GM18907 (cell line): ENCODE measurements around the gene COG7.
"Not testable (repeated sequence)": the region's sequence is repeated elsewhere in the genome, so short reads cannot be mapped to it uniquely, and the experiment has no call there.

Source experiments
- ATAC-seq: cut with Tn5 transposase; IDR thresholded peaks from one replicate; pipeline ENCODE4 v1.9.1; 2021; ENCODE audit warnings: mild to moderate bottlenecking, moderate library complexity; ENCODE audit not compliant: unreplicated experiment

Gene COG7

DNA sequence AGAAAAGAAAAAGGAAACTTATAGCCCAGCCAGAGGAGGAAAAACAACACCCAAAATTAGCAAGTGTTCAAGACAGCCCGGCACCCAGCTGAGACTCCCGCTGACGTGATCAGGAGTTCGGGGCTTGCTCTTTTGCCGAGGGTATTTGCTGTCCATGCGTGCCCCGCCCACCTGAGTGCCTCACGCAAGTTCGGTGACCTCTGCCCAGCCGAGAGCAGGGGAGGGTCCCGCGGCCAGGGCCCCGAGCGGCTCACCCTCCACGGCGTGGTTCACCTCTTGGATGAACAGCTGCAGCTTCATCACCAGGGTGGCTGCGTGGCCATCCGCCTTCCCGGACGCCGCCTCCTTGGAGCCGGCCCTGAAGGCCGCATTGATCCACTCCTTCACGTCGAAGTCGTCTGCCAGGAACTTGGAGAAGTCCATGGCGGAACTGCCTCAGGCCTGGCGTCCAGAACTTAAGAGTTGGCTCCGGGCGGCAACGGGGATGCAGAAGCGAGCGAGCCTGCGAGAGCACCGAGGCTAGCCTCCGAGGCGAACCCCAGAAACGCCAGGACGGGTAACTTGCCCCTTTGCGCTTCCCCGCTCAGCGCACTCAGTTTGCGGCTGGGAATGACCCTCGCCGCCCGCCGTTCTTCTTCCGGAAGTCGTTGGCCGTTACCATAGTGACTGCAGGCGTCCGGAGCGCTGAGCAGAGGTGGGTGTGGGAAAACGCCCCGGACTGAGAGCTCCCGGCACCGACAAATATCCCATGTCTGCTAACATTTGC, at the start of gene COG7:
TSS of gene COG7 (minus strand) at position 618 of the 766 bp plus-strand sequence. CDS start at position 423, 195 bp downstream.
- peak; percentile 81 for ATAC-seq

DNA sequence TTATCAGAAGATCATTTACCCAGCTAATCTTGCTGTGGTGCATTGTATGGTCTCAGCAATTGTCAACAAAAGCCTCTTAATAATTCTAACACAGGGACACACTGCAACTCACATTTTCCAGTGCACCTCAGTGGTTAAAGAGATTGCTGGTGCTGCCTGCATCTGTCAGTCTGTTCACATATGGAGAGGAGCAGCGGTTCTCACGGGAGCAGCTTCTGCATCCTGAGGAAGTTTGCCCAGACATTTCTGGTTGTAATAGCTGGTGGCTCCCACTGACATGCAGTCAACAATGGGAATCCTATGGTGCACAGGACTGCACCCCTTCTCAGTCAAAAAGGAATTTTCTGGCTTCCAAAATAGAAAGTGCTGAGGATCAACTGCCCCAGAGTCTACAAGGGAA, 49.5 kb upstream of the COG7 start:
- no peak for ATAC-seq

DNA sequence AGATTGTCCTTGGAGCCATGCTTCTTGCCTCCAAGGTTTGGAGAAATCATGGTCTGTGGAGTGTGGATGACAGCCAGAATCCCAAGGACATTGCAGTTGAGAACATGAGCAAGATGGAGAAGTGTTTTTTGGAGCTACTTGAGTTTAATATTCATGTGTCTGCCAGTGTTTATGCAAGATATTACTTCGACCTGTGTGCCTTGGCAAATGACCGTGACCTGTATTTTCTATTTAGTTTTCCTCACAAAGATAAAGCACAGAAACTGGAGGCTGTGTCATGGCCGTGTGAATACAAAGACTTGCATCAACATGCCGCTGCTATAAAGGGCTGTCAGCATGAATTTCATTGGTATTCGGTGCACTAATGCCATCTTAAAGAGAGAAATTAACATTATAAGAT, 48.3 kb upstream of the COG7 start:
- no peak for ATAC-seq

DNA sequence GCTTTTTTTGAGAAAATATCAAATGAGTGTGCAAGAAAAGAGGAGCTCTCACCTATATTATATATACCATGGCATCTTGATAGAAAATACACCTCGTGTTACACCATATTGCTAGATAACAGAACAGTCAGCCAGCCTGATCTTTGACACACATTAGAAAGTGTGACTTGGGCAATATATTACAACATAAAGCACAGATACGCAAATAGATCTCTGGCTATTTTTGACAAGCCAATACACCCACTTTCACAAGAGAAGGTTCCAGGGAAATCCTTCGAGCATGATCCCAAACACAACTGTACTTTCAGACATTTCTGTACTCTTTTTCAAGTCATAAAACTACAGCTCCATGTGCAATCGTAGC, 47.9 kb upstream of the COG7 start:
- ATAC-seq, result no peak

DNA sequence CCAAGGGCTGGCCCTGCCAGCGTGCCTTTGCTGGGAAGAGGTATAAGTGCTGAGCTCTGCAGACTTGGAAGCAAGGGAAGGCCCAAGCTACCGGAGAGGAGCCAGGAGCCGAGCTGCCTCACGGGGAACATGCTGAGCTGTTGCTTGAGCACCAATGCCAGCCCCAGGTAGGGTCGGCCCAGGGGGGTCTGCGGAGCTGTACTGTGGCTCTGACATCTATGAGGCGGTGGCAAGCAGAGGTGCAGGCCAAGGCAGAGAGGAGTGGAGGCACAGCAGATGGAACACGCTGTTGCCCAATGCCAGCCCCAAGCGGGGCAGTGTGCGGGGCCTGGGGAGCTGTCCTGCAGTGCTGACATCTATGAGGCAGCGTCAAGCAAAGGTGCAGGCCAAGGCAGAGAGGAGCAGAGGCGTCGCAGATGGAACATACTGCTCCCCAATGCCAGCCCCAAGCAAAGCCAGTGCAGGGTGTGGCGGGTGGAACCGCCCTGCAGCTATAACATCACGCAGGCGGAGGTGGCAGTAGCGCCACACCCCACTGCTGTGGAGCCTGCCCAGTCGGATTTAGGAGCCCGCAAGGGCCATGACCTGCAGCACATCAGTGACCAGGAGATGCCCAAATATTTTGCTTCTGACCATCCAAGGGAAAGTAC, 47.3 kb upstream of the COG7 start:
- no peak for ATAC-seq

DNA sequence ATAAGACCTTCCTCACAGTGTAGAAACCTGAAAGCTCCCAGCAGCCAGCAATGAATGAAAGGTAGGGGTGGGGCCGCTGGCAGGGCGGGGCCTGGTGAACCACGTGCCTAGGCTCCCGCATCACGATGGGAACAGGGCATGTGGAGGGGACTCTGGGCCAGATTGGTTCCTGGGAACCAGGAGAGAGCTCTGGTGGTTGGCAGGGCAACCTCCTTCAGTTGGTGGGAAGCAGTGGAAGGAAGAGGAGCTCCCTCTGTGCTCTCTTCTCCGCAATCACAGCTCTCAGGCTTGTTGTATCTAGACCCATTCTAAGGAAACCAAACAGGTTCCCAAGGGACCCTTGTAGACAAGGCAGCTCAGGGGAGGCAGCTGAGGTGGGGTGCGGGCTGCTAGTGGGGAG, 46.8 kb upstream of the COG7 start:
- no peak for ATAC-seq

DNA sequence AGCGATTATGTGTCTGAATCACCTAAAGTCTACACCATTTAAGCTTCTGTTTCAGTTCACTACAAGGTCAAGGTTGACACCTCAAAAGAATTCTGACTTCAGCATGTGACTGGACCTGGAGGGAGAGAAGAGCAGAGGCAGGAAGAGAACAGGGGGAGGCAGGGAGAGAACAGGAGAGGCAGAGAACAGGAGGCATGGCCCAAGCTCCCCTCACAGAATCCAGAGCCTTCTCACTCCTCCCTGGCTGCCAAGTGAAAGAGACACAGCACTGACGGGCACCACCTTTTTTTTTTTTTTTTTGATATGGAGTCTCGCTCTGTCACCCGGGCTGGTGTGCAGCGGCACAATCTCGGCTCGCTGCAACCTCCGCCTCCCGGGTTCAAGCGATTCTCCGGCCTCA, 45.9 kb upstream of the COG7 start:
- ATAC-seq, result no peak

DNA sequence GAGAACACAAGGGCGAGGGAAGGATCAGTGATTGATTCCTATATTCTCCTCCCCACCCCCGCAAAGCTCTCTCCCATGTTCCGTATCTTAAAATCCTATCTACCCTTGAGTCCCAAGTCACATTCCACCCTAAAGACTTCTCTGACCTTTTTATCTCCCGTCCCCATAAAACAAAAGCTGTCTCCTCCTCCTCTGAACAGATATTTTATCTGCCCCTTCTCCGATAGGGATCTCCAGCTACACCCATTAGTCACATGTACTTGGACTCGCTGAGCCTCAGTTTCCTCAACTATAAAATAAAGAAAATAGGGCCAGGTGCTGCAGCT, 44.5 kb upstream of the COG7 start:
- no peak for ATAC-seq

DNA sequence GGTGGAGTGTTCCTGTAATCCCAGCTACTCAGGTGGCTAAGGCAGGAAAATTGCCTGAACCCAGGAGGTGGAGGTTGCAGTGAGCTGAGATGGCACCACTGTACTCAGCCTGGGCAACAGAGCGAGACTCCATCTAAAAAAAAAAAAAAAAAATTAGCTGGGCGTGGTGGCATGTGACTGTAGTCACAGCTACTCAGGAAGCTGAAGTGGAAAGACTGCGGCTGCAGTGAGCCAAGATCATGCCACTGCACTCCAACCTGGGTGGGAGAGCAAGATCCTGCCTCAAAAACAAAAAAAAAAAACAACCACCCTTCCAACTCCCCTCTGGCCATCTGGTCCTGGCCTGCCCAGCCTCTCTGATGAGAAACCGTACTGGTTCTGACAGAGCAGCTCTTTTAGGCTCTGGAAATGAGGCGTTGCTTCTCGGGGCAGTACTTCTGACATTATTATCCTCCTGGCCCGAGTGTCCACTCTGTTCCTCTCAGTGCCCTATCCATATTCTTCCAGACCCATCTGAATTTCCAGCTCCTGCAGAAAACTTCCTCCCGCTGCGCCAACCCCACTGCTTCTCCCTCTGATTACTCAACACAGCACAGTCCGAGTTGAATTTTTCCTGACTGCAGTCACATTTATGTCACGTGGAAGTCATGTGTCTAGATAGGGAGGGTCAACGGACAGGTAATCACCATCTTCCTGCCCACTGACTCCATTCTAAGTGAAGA, 44.0 kb upstream of the COG7 start:
- no peak for ATAC-seq

DNA sequence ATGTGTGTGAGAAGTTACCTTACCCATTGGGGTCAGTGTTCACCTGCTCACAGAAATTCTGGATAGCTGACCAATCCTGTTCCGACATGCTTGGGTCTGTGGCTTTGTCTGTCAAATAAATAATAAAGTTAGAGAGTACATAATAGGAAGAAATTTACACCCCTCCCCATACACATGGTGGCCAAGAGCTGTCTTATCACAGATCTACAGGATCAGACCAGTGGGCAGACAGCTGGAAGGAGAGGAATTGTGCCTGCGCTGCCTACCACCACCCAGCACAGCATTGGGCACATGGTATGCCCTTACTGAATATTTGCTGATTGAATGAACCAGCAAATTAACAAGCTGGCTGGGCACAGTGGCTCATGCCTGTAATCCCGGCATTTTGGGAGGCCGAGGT, 42.7 kb upstream of the COG7 start:
- ATAC-seq, result no peak

DNA sequence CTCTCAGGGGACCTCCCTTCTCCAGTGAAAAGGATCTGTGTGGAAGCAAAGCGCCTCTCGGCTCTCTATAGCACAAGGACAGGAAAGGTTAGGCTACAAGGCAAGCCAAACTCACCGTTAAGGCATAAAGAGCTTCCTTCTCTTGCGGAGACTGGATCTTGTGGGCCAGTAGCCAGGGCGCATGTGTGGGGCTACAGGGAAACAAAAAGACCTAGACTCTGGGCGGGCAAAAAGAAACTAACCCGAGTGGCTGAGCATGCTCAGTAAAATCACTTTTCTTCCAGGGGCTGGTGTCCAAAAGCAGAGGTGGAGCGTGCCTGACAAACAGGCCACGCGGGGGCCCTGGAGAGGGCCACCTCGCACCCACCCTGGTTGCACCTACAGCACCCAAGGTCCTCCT, 41.2 kb upstream of the COG7 start:
- ATAC-seq, result no peak

DNA sequence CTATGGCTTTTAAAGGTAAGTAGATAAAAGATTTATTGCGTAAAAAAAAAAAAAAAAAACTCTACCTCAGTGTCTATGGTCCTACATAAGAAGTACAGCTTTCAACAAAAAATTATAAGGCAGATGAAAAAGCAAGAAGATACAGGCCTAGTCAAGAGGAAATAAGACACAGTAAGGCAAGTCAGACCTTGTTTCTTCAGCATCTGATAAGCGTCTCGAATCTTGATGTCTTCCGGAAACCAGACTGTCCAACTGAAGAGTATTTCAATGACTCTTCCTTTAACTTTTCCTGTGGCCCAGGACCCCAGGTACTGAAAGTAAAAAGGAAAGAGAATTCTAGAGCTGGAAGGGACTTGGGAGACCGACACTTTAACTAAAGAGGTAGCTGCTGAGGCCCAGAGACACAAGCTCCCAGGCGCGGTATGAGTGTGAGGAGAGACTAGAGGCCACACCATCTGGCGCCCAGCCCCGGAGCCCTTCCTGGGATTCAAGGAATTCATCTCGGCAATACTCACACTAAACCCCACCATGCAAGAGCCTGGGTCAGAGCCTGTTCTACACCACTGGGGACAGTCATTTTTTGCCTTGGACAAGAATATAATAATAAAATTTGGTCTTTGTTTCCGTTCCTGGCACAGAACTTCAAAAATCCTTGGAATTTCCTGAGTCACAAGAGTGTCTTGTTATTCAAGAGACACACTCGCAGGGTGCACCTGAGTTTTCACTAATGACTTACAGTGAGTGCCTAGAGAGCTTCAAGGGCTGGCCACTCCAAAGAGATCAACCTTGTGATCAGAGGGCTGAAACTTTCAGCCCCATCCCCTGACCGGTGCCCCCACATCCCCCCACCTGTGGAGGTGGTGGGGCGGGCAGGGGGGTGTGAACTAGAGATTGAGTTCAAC, 38.8 kb upstream of the COG7 start:
- no peak for ATAC-seq

DNA sequence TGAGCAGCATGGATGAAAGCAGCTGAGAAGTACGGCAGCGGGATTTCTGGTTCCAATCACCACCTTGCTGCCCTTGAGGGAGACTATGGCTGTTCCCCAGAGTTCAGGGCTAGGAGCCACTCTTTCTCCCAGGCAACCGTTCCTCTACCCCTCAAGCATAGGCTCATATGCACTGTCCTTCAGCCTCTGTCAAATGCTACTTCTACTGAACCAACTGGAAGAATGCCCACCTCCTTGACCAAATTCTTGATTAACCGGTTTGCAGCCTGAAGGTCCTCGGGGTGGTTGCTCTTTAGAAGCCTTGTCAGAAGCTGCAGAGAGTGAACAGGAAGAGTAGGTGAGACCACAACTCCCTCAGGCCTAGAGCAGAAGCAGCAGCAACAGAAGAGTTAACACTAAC, 33.5 kb upstream of the COG7 start:
- ATAC-seq, result no peak

DNA sequence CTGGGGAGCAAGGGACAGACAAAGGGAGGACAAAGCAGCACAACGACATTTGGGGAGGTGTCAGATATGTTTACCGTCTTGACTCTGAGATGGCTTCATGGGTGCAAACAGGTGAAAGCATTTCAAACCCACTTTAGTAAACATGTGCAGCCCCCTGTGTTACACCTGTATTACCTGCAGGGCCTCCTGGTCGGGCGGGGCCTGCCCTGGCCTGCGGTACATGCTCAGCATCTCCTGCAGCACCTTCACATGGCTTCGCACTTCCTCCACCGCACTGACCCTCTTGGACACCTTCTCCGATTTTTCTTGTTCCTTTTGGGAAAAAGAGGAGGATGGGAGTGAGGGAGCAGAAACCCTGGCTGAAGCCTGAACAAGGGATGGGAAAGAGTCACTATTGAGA, 32.9 kb upstream of the COG7 start:
- ATAC-seq, result no peak

DNA sequence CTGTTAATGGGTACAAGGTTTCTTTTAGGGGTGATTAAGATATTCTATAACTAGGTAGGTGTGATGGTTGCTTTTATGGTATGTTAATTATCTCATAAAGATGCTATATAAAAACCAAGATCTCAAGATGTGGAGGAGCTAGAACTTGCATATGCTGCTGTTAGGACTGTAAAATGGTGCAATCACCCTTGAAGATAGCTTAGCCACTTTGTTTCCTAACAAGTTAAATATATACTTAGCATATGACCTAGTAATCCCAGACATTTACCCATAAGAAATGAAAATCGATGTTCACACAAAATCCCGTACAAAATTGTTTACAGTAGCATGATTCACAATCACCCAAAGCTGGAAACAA, 32.2 kb upstream of the COG7 start:
- no peak for ATAC-seq

DNA sequence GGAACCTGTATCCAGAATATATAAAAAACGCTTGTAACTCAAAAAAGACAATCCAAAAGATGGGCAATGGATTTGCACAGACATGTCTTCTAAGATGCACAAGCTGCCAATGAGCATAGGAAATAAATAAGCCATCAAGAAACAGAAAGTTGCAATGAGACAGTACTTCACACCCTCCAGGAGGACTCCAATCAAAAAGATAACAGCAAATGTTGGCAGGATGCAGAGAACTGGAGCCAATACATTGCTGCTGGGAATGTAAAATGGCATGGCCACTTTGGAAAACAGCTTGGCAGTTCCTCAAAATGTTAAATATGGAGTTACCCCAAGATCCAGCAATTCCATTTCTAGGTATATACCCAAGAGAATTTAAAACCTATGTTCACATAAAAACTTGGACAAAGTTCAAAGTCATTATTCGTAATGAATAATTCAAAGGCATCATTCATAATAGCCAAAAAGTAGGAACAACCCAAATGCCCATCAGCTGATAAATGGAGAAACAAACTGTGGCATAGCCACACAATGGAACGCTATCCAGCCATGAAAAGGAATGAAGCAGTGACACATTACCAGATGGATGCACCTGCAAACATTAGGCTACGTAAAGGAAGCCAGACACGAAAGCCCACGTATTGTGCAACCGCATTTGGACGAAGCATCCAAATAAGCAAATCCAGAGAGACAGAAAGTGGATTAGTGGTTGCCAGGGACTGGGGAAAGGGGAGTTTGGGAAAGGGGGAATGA, 31.7 kb upstream of the COG7 start:
- ATAC-seq, result no peak

DNA sequence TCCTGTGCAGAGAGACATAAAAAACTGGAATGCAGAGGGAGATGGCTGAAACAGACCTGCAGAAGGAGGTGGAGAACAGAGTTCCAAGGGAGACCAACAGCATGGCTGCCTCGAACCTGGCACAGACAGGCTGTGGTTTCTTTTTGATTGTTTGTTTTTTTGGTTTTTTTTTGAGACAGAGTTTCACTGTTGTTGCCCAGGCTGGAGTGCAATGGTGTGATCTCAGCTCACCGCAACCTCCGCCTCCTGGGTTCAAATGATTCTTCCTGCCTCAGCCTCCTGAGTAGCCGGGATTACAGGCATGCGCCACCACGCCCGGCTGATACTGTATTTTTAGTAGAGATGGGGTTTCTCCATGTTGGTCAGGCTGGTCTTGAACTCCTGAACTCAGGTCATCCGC, 30.5 kb upstream of the COG7 start:
- not testable (repeated sequence) for ATAC-seq

DNA sequence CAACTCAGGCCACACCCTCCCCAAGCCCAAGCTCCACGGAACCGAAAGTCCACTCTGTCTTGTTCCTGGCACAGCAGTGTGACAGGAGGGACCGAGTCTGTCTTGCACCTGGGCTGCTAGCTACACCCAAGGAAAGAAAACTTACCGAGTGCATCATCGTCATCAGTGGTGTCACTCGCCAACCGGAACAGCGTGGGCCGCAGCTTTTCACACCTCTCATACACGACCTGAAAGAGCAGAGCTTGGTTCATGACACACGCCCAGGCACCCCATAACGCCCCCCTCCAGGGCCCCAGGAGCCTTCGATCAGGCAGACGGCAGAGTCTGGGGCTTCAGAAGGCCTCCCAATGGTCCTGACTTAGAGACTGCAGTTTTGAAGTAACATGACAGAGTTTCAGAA, 29.8 kb upstream of the COG7 start:
- ATAC-seq, result no peak

DNA sequence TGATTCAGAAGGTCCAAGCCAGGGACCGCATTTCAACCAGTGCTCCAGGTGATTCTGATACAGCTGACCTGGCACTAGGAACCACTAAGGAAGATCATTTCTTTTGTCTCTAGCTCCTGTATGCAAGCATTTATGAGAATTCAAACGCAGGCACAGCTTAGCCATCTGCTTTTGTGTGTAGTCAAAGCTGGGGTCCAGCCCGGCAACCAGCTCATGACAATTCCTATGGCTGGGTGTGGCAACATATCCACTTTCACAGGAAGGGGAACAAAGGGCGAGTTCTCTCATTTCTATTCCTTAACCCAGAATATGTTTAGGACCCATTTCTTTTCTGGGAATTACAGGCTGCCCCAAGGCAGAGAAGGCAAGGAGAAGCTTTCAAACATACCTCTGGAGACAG, 27.3 kb upstream of the COG7 start:
- no peak for ATAC-seq

DNA sequence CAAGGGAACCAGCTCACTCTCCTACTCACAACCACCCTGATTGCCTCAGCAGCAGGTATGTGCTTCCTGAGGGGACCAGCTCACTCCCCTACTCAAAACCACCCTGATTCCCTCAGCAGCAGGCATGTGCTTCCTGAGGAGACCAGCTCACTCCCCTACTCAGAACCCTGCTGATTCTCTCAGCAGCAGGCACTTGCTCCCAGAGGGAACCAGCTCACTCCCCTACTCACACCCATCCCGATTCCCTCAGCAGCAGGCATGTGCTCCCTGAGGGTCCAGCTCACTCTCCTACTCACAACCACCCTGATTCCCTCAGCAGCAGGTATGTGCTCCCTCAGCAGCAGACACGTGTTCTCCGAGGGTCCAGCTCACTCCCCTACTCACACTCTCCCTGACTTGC, 26.1 kb upstream of the COG7 start:
- no peak for ATAC-seq

DNA sequence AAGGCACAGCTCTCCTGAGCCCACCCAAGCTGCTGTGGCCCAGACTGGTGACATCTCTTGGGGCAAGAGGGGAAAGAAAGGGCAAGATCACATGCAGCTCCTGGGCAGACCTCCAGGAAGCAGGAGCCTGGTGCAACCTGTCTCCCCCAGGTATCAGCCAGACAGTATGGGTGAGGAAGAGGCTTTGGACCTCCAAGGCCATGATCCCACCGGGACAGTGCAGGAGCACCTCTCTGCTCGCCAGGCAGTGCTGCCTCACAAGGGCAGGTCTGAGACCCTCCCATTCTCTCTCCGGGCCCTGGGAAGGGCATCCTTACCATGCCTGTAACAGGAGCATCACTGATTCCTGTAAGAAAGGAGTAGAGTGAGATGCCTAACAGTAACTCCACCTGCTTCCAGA, 25.6 kb upstream of the COG7 start:
- no peak for ATAC-seq
